Measurements from ENCODE around the gene NFX1.

The NFX1 gene

DNA sequence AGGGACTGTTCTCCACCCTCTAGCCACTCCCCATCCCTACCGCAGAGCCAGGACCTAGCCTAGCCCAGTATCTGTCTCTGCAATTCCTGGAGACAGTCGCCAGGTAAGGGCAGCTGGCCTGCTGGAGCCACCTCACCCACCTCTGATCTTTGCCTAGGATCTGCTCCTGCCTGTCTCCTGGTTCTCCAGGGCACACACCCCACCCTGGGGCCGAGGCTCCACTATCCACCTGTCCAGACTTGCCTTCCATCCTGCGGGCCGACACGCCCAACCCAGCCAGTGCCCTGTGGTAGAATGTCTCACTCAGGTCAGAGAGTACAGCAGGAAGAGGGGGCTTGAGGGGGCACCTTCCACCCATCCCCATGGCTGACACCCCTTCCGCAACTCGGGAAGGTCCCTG, 127.8 kb downstream of the NFX1 start:
- TF ChIP-seq, protein P1, sequence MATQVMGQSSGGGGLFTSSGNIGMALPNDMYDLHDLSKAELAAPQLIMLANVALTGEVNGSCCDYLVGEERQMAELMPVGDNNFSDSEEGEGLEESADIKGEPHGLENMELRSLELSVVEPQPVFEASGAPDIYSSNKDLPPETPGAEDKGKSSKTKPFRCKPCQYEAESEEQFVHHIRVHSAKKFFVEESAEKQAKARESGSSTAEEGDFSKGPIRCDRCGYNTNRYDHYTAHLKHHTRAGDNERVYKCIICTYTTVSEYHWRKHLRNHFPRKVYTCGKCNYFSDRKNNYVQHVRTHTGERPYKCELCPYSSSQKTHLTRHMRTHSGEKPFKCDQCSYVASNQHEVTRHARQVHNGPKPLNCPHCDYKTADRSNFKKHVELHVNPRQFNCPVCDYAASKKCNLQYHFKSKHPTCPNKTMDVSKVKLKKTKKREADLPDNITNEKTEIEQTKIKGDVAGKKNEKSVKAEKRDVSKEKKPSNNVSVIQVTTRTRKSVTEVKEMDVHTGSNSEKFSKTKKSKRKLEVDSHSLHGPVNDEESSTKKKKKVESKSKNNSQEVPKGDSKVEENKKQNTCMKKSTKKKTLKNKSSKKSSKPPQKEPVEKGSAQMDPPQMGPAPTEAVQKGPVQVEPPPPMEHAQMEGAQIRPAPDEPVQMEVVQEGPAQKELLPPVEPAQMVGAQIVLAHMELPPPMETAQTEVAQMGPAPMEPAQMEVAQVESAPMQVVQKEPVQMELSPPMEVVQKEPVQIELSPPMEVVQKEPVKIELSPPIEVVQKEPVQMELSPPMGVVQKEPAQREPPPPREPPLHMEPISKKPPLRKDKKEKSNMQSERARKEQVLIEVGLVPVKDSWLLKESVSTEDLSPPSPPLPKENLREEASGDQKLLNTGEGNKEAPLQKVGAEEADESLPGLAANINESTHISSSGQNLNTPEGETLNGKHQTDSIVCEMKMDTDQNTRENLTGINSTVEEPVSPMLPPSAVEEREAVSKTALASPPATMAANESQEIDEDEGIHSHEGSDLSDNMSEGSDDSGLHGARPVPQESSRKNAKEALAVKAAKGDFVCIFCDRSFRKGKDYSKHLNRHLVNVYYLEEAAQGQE (IDR thresholded peaks at IDR 0.05; ENCODE audit: insufficient replicate concordance, low read depth) = no peak
- no peak for TF ChIP-seq CTCF (IDR thresholded peaks at IDR 0.05; ENCODE audit: insufficient read depth, low read length)
- no peak for TF ChIP-seq GABPA (IDR thresholded peaks at IDR 0.05; ENCODE audit: low read depth)
- no peak for TF ChIP-seq SPI1 (IDR thresholded peaks at IDR 0.05; ENCODE audit: borderline replicate concordance, low read depth)
- TF ChIP-seq POLR2AphosphoS5 (IDR thresholded peaks at IDR 0.05; ENCODE audit: low read depth) = no peak
- no peaks in the 10 kb centered on the region for H3K27me3 ChIP-seq (ENCODE audit: insufficient read depth, poor library complexity, severe bottlenecking)
- DNase-seq (ENCODE audit: low read depth in 1 of 2, low spot score in 1 of 2) = no peak
- no peak overlapping the region for H3K27ac ChIP-seq (replicated peaks)
- no peak overlapping the region for H3K4me3 ChIP-seq (replicated peaks; ENCODE audit: insufficient read depth, low read length)

DNA sequence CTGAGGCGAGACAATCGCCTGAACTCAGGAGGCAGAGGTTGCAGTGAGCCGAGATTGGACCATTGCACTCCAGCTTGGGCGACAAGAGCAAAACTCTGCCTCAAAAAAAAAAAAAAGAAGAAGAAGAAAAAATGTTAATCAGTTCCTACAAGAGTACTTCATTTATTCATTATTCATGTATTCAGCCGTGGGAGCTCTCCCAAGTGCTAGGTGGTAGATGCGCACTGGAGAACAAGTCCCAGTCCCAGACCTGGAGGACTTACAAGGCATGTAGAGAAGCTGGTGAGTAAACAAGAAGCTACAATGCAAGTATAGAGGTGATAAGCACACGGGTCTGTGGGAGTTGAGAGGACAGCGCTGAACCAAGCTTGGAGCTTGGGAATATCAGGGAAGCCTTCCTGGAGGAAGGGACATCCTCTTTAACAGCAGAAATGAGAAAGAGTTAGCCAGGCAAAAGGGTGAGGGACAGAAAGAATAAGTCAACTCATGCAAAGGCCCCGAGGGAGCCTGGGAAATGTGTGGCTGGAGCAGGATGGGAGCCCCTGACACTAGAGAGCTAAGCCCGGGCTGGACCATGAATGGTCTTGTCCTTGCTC, 129.5 kb downstream of the NFX1 start:
- no peaks in the 10 kb centered on the region for H3K27me3 ChIP-seq (ENCODE audit: insufficient read depth, poor library complexity, severe bottlenecking)
- TF ChIP-seq POLR2AphosphoS5 (IDR thresholded peaks at IDR 0.05; ENCODE audit: low read depth) = no peak
- TF ChIP-seq GABPA (IDR thresholded peaks at IDR 0.05; ENCODE audit: low read depth) = no peak
- TF ChIP-seq, protein P1 (IDR thresholded peaks at IDR 0.05; ENCODE audit: insufficient replicate concordance, low read depth) = no peak
- TF ChIP-seq CTCF (IDR thresholded peaks at IDR 0.05; ENCODE audit: insufficient read depth, low read length) = no peak
- TF ChIP-seq SPI1 (IDR thresholded peaks at IDR 0.05; ENCODE audit: borderline replicate concordance, low read depth) = no peak
- H3K27ac ChIP-seq (replicated peaks) = no peak overlapping the region
- no peak for DNase-seq (ENCODE audit: low read depth in 1 of 2, low spot score in 1 of 2)
- H3K4me3 ChIP-seq (replicated peaks; ENCODE audit: insufficient read depth, low read length) = no peak overlapping the region

Data from HL-60 (cell line).